Measurements from ENCODE around the gene DCUN1D2.

DCUN1D2 gene

DNA sequence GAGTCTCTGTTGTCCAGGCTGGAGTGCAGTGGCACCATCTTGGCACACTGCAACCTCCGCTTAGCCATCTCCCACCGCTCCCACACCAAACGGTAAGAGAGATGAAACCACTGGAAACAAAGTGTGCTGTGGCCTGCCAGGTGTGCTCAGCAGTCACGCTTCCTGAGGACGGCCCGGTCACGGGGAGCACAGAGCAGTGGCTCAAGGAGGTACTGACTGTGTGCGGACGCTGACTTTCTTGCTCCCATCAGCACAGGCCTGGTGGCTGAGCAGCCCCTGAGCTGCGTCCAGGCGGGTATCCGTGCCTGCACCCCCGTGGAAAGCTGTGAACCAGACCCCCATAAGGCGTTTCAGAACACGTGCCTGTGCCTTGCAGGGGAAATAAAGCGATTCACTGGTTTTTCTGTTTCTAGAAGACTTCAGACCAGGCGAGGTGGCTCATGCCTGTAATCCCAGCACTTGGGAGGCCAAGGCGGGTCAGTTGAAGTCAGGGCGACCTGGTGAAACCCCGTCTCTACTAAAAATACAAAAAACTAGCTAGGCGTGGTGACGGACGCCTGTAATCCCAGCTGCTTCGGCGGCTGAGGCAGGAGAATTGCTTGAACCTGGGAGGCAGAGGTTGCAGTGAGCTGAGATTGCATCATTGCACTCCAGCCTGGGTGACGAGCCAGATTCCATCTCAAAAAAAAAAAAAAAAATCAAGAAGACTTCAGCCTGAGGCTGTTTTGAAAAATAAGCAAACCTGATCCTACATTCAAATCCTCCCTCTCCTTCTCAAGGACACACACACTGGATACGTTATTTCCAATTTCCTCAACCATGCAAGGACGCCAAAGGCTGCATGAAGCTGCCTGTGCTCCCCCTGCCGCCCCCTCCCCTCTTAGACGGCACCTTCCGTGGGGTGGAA, 62.7 kb downstream of the DCUN1D2 start:
- Histone ChIP-seq H3F3A (ENCODE audit: control insufficient read depth, insufficient read depth) (no peaks in the 10 kb centered on the region), H3K36me3 (ENCODE audit: control insufficient read depth, low read length) (no peaks in the 10 kb centered on the region), H3K27ac (ENCODE audit: low read depth, low read length) (no peak overlapping the region), H3K4me1 (ENCODE audit: control insufficient read depth, low read length) (peaks cover 28% of the 10 kb centered on the region), H4K20me1 (ENCODE audit: control insufficient read depth, insufficient read depth, low read depth, low read length) (no peaks in the 10 kb centered on the region), H3K4me3 (ENCODE audit: low read length) (no peak overlapping the region), H3K27me3 (ENCODE audit: control insufficient read depth, low read length) (no peaks in the 10 kb centered on the region), H3K79me2 (ENCODE audit: control insufficient read depth, low read length) (no peaks in the 10 kb centered on the region), H3K9me3 (ENCODE audit: control insufficient read depth, insufficient read depth, low read length) (no peaks in the 10 kb centered on the region), H3K4me2 (ENCODE audit: low read length) (no peak overlapping the region), H3K9me2 (replicated peaks; ENCODE audit: control insufficient read depth, low read length) (no peaks in the 10 kb centered on the region)
- TF ChIP-seq, protein P1, sequence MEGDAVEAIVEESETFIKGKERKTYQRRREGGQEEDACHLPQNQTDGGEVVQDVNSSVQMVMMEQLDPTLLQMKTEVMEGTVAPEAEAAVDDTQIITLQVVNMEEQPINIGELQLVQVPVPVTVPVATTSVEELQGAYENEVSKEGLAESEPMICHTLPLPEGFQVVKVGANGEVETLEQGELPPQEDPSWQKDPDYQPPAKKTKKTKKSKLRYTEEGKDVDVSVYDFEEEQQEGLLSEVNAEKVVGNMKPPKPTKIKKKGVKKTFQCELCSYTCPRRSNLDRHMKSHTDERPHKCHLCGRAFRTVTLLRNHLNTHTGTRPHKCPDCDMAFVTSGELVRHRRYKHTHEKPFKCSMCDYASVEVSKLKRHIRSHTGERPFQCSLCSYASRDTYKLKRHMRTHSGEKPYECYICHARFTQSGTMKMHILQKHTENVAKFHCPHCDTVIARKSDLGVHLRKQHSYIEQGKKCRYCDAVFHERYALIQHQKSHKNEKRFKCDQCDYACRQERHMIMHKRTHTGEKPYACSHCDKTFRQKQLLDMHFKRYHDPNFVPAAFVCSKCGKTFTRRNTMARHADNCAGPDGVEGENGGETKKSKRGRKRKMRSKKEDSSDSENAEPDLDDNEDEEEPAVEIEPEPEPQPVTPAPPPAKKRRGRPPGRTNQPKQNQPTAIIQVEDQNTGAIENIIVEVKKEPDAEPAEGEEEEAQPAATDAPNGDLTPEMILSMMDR (IDR thresholded peaks at IDR 0.05; ENCODE audit: low read depth, low read length, poor library complexity, severe bottlenecking) = no peak
- no peak for TF ChIP-seq EZH2phosphoT487 (IDR thresholded peaks at IDR 0.05; ENCODE audit: borderline replicate concordance, low read length)

GRCh38 chr13:113426591-113426986, 63.9 kb downstream of the DCUN1D2 start:
- H3K27me3 ChIP-seq (ENCODE audit: control insufficient read depth, low read length) = no peaks in the 10 kb centered on the region
- H3K4me1 ChIP-seq (ENCODE audit: control insufficient read depth, low read length) = peaks cover 16% of the 10 kb centered on the region
- H3K4me3 ChIP-seq (ENCODE audit: low read length) = no peak overlapping the region
- H4K20me1 ChIP-seq (ENCODE audit: control insufficient read depth, insufficient read depth, low read depth, low read length) = no peaks in the 10 kb centered on the region
- H3K9me2 ChIP-seq (replicated peaks; ENCODE audit: control insufficient read depth, low read length) = no peaks in the 10 kb centered on the region
- H3K27ac ChIP-seq (ENCODE audit: low read depth, low read length) = no peak overlapping the region
- no peaks in the 10 kb centered on the region for H3F3A ChIP-seq (ENCODE audit: control insufficient read depth, insufficient read depth)
- no peaks in the 10 kb centered on the region for H3K9me3 ChIP-seq (ENCODE audit: control insufficient read depth, insufficient read depth, low read length)
- H3K4me2 ChIP-seq (ENCODE audit: low read length) = no peak overlapping the region
- no peaks in the 10 kb centered on the region for H3K36me3 ChIP-seq (ENCODE audit: control insufficient read depth, low read length)
- no peak for TF ChIP-seq EZH2phosphoT487 (IDR thresholded peaks at IDR 0.05; ENCODE audit: borderline replicate concordance, low read length)
- TF ChIP-seq, protein P1 (IDR thresholded peaks at IDR 0.05; ENCODE audit: low read depth, low read length, poor library complexity, severe bottlenecking) = no peak
- no peaks in the 10 kb centered on the region for H3K79me2 ChIP-seq (ENCODE audit: control insufficient read depth, low read length)

DNA sequence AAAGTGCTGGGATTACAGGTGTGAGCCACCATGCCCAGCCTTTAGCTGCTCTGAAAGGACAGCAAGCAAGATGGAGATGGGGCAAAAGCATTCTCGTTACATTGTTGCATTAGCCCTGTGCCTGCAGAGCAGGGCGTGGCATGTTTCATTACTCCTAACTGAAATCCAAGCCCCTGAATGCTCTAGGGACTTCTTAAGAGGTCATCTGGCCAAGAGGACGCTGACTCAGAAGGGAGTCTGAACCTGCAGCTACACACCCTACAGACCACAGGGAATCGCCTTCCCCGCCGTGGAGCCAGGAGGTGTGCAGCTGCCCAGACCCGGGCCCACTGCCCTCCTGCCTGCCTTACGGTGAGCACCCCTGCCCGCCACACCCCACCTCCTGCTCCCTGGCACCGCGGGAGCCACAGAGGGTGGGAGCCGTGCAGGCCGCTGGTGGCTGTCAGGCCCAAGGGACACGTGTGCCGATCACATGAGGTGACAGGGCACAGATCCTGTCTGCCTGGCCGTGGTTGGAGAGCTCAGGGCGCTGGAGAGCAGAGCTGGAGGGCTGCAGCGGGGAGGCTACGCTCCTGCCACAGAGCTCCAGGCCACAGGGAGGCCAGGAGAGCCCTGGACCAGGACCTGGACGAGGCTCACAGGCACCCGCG, 64.4 kb downstream of the DCUN1D2 start:
- TF ChIP-seq, protein P1 (IDR thresholded peaks at IDR 0.05; ENCODE audit: low read depth, low read length, poor library complexity, severe bottlenecking) = no peak
- TF ChIP-seq EZH2phosphoT487 (IDR thresholded peaks at IDR 0.05; ENCODE audit: borderline replicate concordance, low read length) = no peak
- no peaks in the 10 kb centered on the region for H3K27me3 ChIP-seq (ENCODE audit: control insufficient read depth, low read length)
- H3K27ac ChIP-seq (ENCODE audit: low read depth, low read length) = no peak overlapping the region
- H3K79me2 ChIP-seq (ENCODE audit: control insufficient read depth, low read length) = no peaks in the 10 kb centered on the region
- H3K36me3 ChIP-seq (ENCODE audit: control insufficient read depth, low read length) = no peaks in the 10 kb centered on the region
- no peak overlapping the region for H3K4me2 ChIP-seq (ENCODE audit: low read length)
- H4K20me1 ChIP-seq (ENCODE audit: control insufficient read depth, insufficient read depth, low read depth, low read length) = no peaks in the 10 kb centered on the region
- no peaks in the 10 kb centered on the region for H3K9me3 ChIP-seq (ENCODE audit: control insufficient read depth, insufficient read depth, low read length)
- no peak overlapping the region for H3K4me3 ChIP-seq (ENCODE audit: low read length)
- H3F3A ChIP-seq (ENCODE audit: control insufficient read depth, insufficient read depth) = no peaks in the 10 kb centered on the region
- no peaks in the 10 kb centered on the region for H3K9me2 ChIP-seq (replicated peaks; ENCODE audit: control insufficient read depth, low read length)
- H3K4me1 ChIP-seq (ENCODE audit: control insufficient read depth, low read length) = peaks cover 11% of the 10 kb centered on the region
